ENCODE data around the gene PRRG3.

- no peak for TF ChIP-seq CTCF (IDR thresholded peaks at IDR 0.05; ENCODE audit: low read length)
- no peak for TF ChIP-seq EZH2 (IDR thresholded peaks at IDR 0.05; ENCODE audit: borderline replicate concordance, low read length)
Observed at GRCh38 chrX:151742311-151742710, 47.1 kb downstream of the PRRG3 start.
